A549 (cell line): ENCODE data around the gene GABRA4. TPM values are rescaled to one million over a fixed set of nuclear protein-coding genes. Genes with fewer than 3 reads are reported as not detected.

ENCODE experiments used
- ATAC-seq, 2 experiments: fragments of 200-7000 bp in 1 of 2; fragments of >200 bp in 1 of 2; cut with Nextera tagmentation in 1 of 2; cut with Tn5 transposase in 1 of 2; 3 replicates each; pipeline versions ENCODE4 v1.8.0 to v1.9.1; 2018 to 2020; ENCODE audit warnings: mild to moderate bottlenecking in 1 of 2, moderate library complexity in 1 of 2
- CTCF ChIA-PET: fragments of 300-600 bp; sonication (Branson Sonifier 250); formaldehyde crosslinking; extraction: SDS; loops from one replicate; lab custom pipeline; 2021; ENCODE audit warnings: antibody characterized with exemption, inconsistent platforms; lab: Yijun Ruan, JAX
- POLR2A ChIA-PET: fragments of 350-600 bp; formaldehyde crosslinking; extraction: SDS; loops from one replicate; lab custom pipeline; 2021; ENCODE audit warnings: antibody characterized with exemption, inconsistent platforms; lab: Yijun Ruan, JAX
- DNase-seq, 2 experiments: peaks; one replicate each; pipeline versions ENCODE4 v3.0.0 to v3.0.0-alpha.2; 2011 to 2016; ENCODE audit warnings: low read depth in 1 of 2, low spot score in 1 of 2
- FAIRE-seq: peaks from 2 replicates; lab custom pipeline; 2011; peaks lifted over from hg19 to GRCh38; lab: Jason Lieb, UNC
- H3K27ac ChIP-seq, 2 experiments: fragments of >200 bp; sonication (Bioruptor Twin); formaldehyde crosslinking; 3 replicates each; pipeline ENCODE4 v1.5.1; 2016 to 2017
- H3K4me1 ChIP-seq: fragments of >200 bp; sonication (Bioruptor Twin); formaldehyde crosslinking; 3 replicates; pipeline ENCODE4 v1.6.1; 2016
- H3K4me2 ChIP-seq: fragments of >200 bp; sonication (Bioruptor Twin); formaldehyde crosslinking; 3 replicates; pipeline ENCODE4 v1.6.1; 2016
- H3K4me3 ChIP-seq: fragments of >200 bp; sonication (Bioruptor Twin); formaldehyde crosslinking; 3 replicates; pipeline ENCODE4 v1.5.1; 2016
- H3K9me3 ChIP-seq: fragments of >200 bp; sonication (Bioruptor Twin); formaldehyde crosslinking; 3 replicates; pipeline ENCODE4 v1.6.1; 2016
- BHLHE40 ChIP-seq: IDR thresholded peaks from 2 replicates; pipeline ENCODE4 v1.6.1; 2012; ENCODE audit warnings: low read depth, low read length, inconsistent platforms
- CHD4 ChIP-seq: fragments of 200-600 bp; sonication (generic); IDR thresholded peaks from 2 replicates; pipeline ENCODE4 v1.6.1; 2016; ENCODE audit warnings: antibody characterized with exemption, mild to moderate bottlenecking, borderline replicate concordance
- E2F6 ChIP-seq: IDR thresholded peaks from 2 replicates; pipeline ENCODE4 v1.6.1; 2012; ENCODE audit warnings: low read depth, borderline replicate concordance
- FOSB ChIP-seq: fragments of 250-450 bp; sonication (Bioruptor Pico); IDR thresholded peaks from 2 replicates; pipeline ENCODE4 v1.5.0; 2020; ENCODE audit warnings: mild to moderate bottlenecking, moderate library complexity
- FOSL2 ChIP-seq, 2 experiments: fragments of 450-650 bp in 1 of 2; fragments of >200 bp in 1 of 2; sonication (Bioruptor Twin) in 1 of 2; formaldehyde crosslinking; IDR thresholded peaks; 2 replicates each; pipeline versions ENCODE4 v1.5.0 to v1.6.1; 2016 to 2020; ENCODE audit warnings: mild to moderate bottlenecking in 1 of 2, moderate library complexity in 1 of 2
- HES2 ChIP-seq: fragments of >200 bp; sonication (Bioruptor Twin); formaldehyde crosslinking; IDR thresholded peaks from 2 replicates; pipeline ENCODE4 v1.6.1; 2016
- HOXA7 ChIP-seq: fragments of 250-450 bp; sonication (Bioruptor Pico); IDR thresholded peaks from 2 replicates; pipeline ENCODE4 v1.5.0; 2020; ENCODE audit warnings: mild to moderate bottlenecking, moderate library complexity
- HOXB13 ChIP-seq: fragments of 250-450 bp; sonication (Bioruptor Pico); IDR thresholded peaks from 2 replicates; pipeline ENCODE4 v1.5.0; 2020; ENCODE audit warnings: low read depth, mild to moderate bottlenecking, moderate library complexity
- KDM1A ChIP-seq: fragments of 200-600 bp; sonication (generic); IDR thresholded peaks from 2 replicates; pipeline ENCODE4 v1.6.1; 2016; ENCODE audit warnings: low read depth, mild to moderate bottlenecking
- KDM5A ChIP-seq: fragments of 200-600 bp; sonication (generic); IDR thresholded peaks from 2 replicates; pipeline ENCODE4 v1.6.1; 2016; ENCODE audit warnings: antibody characterized with exemption, mild to moderate bottlenecking
- MAFK ChIP-seq: fragments of 450-650 bp; IDR thresholded peaks from 2 replicates; pipeline ENCODE4 v1.6.1; 2014; ENCODE audit not compliant: partially characterized antibody
- MAX ChIP-seq: IDR thresholded peaks from 2 replicates; pipeline ENCODE4 v1.6.1; 2012
- MAZ ChIP-seq: fragments of 150-350 bp; IDR thresholded peaks from 2 replicates; pipeline ENCODE4 v1.6.1; 2014; ENCODE audit warnings: antibody characterized with exemption, low read depth, low read length, borderline replicate concordance
- NPAS2 ChIP-seq: fragments of 250-450 bp; sonication (Bioruptor Pico); IDR thresholded peaks from 2 replicates; pipeline ENCODE4 v1.8.0; 2022; ENCODE audit warnings: mild to moderate bottlenecking, moderate library complexity, borderline replicate concordance
- RAD21 ChIP-seq, 2 experiments: fragments of >200 bp in 1 of 2; sonication (Bioruptor Twin) in 1 of 2; formaldehyde crosslinking in 1 of 2; IDR thresholded peaks in 1 of 2; conservative IDR thresholded peaks in 1 of 2; 2 replicates in 1 of 2; 3 replicates in 1 of 2; pipeline ENCODE4 v1.6.1; 2012 to 2018; ENCODE audit warnings: inconsistent platforms in 1 of 2
- ZFP36 ChIP-seq: fragments of 450-650 bp; IDR thresholded peaks from 2 replicates; pipeline ENCODE4 v1.6.1; 2014; ENCODE audit warnings: borderline replicate concordance; ENCODE audit not compliant: partially characterized antibody
- WGBS: methylation state at CpG from one replicate; pipeline ENCODE4 v1.1.6; 2017; ENCODE audit errors: missing lambda C conversion rate; 5-methylcytosine and 5-hydroxymethylcytosine counted together
- polyA plus RNA-seq, 4 experiments: library from polyadenylated mRNA; depleted of rRNA in 3 of 4; stranded (reverse); fragments of >200 nt; fragmentation: RNase III in 1 of 4; extraction: RNeasy Plus Mini Kit Qiagen cat#74134 plus additional on column Dnase treatment in 1 of 4; gene quantifications; 2 replicates in 3 of 4; 3 replicates in 1 of 4; pipeline ENCODE4 v1.2.3, GENCODE V29; 2011 to 2017

Gene GABRA4
- polyA plus RNA-seq, 2 of the 4 experiments (the other 2 are of a cell fraction) = not detected

DNA sequence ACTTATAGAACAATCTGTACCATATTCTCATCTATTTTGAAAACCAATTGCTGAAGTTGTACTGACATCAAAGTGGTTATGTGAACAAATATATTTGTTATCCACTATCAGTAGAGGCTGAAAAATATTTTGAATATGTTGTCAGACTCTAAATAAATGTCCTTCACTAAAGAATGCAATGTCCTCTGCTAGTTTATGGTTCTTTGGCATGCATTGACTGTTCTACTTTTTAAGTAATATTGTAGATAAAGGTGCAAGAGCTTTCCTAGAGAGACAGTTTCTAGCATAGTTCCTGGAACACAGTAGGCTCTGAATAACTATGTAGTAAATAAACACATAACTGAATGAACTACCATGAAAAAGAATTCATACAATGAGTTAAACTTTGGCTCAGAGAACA is 66.2 kb downstream of the GABRA4 start:
- no peak for TF ChIP-seq KDM5A
- no peak for TF ChIP-seq E2F6
- no peak for TF ChIP-seq MAZ
- no peak for TF ChIP-seq NPAS2
- no peak for TF ChIP-seq FOSL2 (IDR thresholded peaks at IDR 0.05)
- no peak for TF ChIP-seq FOSL2 (CRISPR knock-in tag; IDR thresholded peaks at IDR 0.05)
- TF ChIP-seq RAD21 (conservative IDR thresholded peaks at IDR 0.05 in 1 of 2, IDR thresholded peaks at IDR 0.05 in 1 of 2) = no peak
- TF ChIP-seq HOXB13 (CRISPR knock-in tag) = no peak
- no peak for TF ChIP-seq HES2
- no peak for TF ChIP-seq ZFP36

GRCh38 chr4:46924789-46925529 is 68.4 kb downstream of the GABRA4 start:
- Histone ChIP-seq H3K4me1 (no peaks in the 10 kb centered on the region), H3K4me2 (no peak overlapping the region), H3K27ac (no peak overlapping the region)
- no peak for DNase-seq
- CTCF ChIA-PET = no interaction called here
- no peak for TF ChIP-seq FOSB (CRISPR knock-in tag)
- no peak for TF ChIP-seq MAX
- TF ChIP-seq BHLHE40 = no peak
- TF ChIP-seq HOXA7 (CRISPR knock-in tag) = no peak
- TF ChIP-seq E2F6 = no peak
- TF ChIP-seq, all 56 proteins: peak for 0
- POLR2A ChIA-PET = no interaction called here
- FAIRE-seq = no peak
- Histone ChIP-seq H3K4me3 (no peak overlapping the region), H3K9me3 (no peaks in the 10 kb centered on the region)
- no peak for ATAC-seq

More for the DNA sequence above, 66.2 kb downstream of the GABRA4 start:
- DNase-seq (no peak), FAIRE-seq (no peak), ATAC-seq (no peak)
- H3K4me1 ChIP-seq = no peaks in the 10 kb centered on the region
- POLR2A ChIA-PET = no interaction called here
- no peaks in the 10 kb centered on the region for H3K9me3 ChIP-seq
- no peak overlapping the region for H3K4me2 ChIP-seq
- CTCF ChIA-PET = no interaction called here
- H3K27ac ChIP-seq = no peak overlapping the region
- no peak overlapping the region for H3K4me3 ChIP-seq

- no peak for DNase-seq
- POLR2A ChIA-PET = no interaction called here
- CTCF ChIA-PET = no interaction called here
These were observed 71.2 kb downstream of the GABRA4 start for GRCh38 chr4:46922205-46922604.

GRCh38 chr4:46909078-46909477 is 84.3 kb downstream of the GABRA4 start, which contains the start of gene COX7B2:
Gene COX7B2, minus strand, starts transcription at chr4:46909245. Its CDS starts 174,053 bp downstream, at chr4:46735192.
- Histone ChIP-seq H3K4me2 (no peak within 1 kb of the TSS), H3K27ac (no peak within 1 kb of the TSS), H3K4me1 (no peaks in the 10 kb centered on the region), H3K4me3 (no peak within 1 kb of the TSS), H3K9me3 (no peaks in the 10 kb centered on the region)
- CTCF ChIA-PET = no interaction called here
- TF ChIP-seq ZFP36 = no peak
- ATAC-seq (no peak), DNase-seq (no peak), FAIRE-seq (no peak)
- POLR2A ChIA-PET = no interaction called here
- WGBS = 49% methylated on average over 12 of the region's 12 CpGs

More at GRCh38 chr4:46922205-46922604, 71.2 kb downstream of the GABRA4 start:
- FAIRE-seq (no peak), ATAC-seq (no peak)
- no peak overlapping the region for H3K4me3 ChIP-seq
- H3K4me1 ChIP-seq = no peaks in the 10 kb centered on the region
- H3K4me2 ChIP-seq = no peak overlapping the region
- no peak overlapping the region for H3K27ac ChIP-seq
- 3% methylated on average over 3 of the region's 3 CpGs for WGBS
- H3K9me3 ChIP-seq = no peaks in the 10 kb centered on the region
- TF ChIP-seq CHD4 (no peak), KDM1A (no peak), MAFK (no peak)
